ENCODE results near the gene TMEM41A.
A peak's percentile ranks its signal among the peaks of the same experiment; 100 is the strongest.

The TMEM41A gene

DNA sequence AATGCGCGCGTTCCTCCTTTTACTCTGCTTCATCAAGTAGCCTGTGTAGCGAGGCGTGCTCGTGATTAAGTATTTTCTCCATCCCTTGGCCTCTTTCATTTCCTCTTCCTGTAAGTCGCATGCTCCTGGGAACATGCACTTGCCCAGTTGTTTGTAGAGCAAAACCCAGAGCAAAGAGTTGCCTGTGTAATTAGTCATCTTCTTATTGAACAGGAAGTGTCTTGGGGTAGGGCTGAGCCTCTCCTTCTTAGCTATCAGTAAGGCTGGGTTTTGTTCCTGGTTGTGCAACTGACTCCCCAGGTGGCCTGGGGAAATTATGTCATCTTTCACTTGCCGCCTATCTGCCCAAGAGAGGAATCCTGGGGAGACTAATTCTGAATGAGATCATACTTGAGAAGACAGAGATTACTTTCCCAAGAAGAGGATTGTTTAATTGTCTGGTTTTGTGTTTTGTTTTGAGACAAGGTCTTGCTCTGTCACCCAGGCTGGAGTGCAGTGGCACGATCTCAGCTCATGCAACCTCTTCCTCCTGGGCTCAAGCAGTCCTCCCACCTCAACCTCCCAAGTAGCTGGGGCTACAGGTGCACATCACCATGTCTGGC lies 38.6 kb upstream of the TMEM41A start:
- H3K36me3 ChIP-seq (replicated peaks; ENCODE audit: low read depth, low read length) = no peaks in the 10 kb centered on the region
- no peaks in the 10 kb centered on the region for H3K79me2 ChIP-seq (ENCODE audit: low read length)
- H3K27ac ChIP-seq (ENCODE audit: low read length) = peak overlapping the region; percentile 91
- no peaks in the 10 kb centered on the region for H3K9me3 ChIP-seq (ENCODE audit: insufficient read depth, low read length)
- H4K20me1 ChIP-seq (ENCODE audit: insufficient read depth, low read length) = no peaks in the 10 kb centered on the region
- H2AFZ ChIP-seq (ENCODE audit: low read depth, low read length) = no peak overlapping the region
- peak overlapping the region; percentile 54 for H3K4me3 ChIP-seq (ENCODE audit: low read length)
- H3K4me2 ChIP-seq (ENCODE audit: low read length) = peak overlapping the region; percentile 70
- H3K27me3 ChIP-seq (ENCODE audit: low read depth, low read length) = no peaks in the 10 kb centered on the region
- H3K4me1 ChIP-seq (ENCODE audit: low read length) = peaks cover 18% of the 10 kb centered on the region
- TF ChIP-seq CTCF (IDR thresholded peaks at IDR 0.05; ENCODE audit: low read depth, low read length) (no peak), EZH2phosphoT487 (IDR thresholded peaks at IDR 0.05; ENCODE audit: low read depth) (no peak)
- H3K9ac ChIP-seq (ENCODE audit: low read length) = peak overlapping the region; percentile 54

DNA sequence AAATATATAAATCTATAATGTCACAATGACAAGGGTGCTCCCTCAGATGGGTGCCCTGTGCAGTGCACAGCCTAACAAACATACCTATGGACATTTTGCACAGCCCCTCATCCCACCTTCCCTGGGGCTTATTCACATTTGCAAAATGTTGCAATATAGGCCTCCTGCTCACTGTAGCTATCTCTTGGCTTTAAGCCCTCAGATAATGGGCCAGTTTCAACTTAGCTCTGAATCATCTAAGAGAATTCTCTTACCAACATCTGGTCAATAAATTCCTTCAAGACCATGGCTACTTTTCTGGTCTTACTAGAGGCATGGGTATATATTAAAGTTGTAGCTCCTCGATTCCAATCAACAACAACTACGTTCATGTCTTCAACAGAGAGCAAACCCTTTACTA lies 35.7 kb upstream of the TMEM41A start:
- Histone ChIP-seq H3K36me3 (replicated peaks; ENCODE audit: low read depth, low read length) (no peaks in the 10 kb centered on the region), H4K20me1 (ENCODE audit: insufficient read depth, low read length) (no peaks in the 10 kb centered on the region), H3K9me3 (ENCODE audit: insufficient read depth, low read length) (no peaks in the 10 kb centered on the region), H3K4me2 (ENCODE audit: low read length) (no peak overlapping the region), H3K4me1 (ENCODE audit: low read length) (peaks cover 18% of the 10 kb centered on the region), H3K79me2 (ENCODE audit: low read length) (no peaks in the 10 kb centered on the region), H3K27me3 (ENCODE audit: low read depth, low read length) (no peaks in the 10 kb centered on the region), H2AFZ (ENCODE audit: low read depth, low read length) (no peak overlapping the region), H3K4me3 (ENCODE audit: low read length) (no peak overlapping the region), H3K27ac (ENCODE audit: low read length) (no peak overlapping the region), H3K9ac (ENCODE audit: low read length) (no peak overlapping the region)
- TF ChIP-seq EZH2phosphoT487 (IDR thresholded peaks at IDR 0.05; ENCODE audit: low read depth) = no peak
- TF ChIP-seq CTCF (IDR thresholded peaks at IDR 0.05; ENCODE audit: low read depth, low read length) = no peak

GRCh38 chr3:185532901-185533300 lies 34.1 kb upstream of the TMEM41A start:
- TF ChIP-seq EZH2phosphoT487 (IDR thresholded peaks at IDR 0.05; ENCODE audit: low read depth) = no peak
- TF ChIP-seq CTCF (IDR thresholded peaks at IDR 0.05; ENCODE audit: low read depth, low read length) = no peak
- H3K4me3 ChIP-seq (ENCODE audit: low read length) = no peak overlapping the region
- H3K27ac ChIP-seq (ENCODE audit: low read length) = no peak overlapping the region
- no peak overlapping the region for H3K4me2 ChIP-seq (ENCODE audit: low read length)
- no peaks in the 10 kb centered on the region for H3K27me3 ChIP-seq (ENCODE audit: low read depth, low read length)
- no peaks in the 10 kb centered on the region for H3K79me2 ChIP-seq (ENCODE audit: low read length)
- peaks cover 12% of the 10 kb centered on the region for H3K4me1 ChIP-seq (ENCODE audit: low read length)
- H2AFZ ChIP-seq (ENCODE audit: low read depth, low read length) = no peak overlapping the region
- H4K20me1 ChIP-seq (ENCODE audit: insufficient read depth, low read length) = no peaks in the 10 kb centered on the region
- H3K36me3 ChIP-seq (replicated peaks; ENCODE audit: low read depth, low read length) = no peaks in the 10 kb centered on the region
- H3K9me3 ChIP-seq (ENCODE audit: insufficient read depth, low read length) = no peaks in the 10 kb centered on the region
- no peak overlapping the region for H3K9ac ChIP-seq (ENCODE audit: low read length)

GRCh38 chr3:185530856-185531255 lies 32.0 kb upstream of the TMEM41A start:
- no peak overlapping the region for H3K4me2 ChIP-seq (ENCODE audit: low read length)
- H3K27me3 ChIP-seq (ENCODE audit: low read depth, low read length) = no peaks in the 10 kb centered on the region
- TF ChIP-seq EZH2phosphoT487 (IDR thresholded peaks at IDR 0.05; ENCODE audit: low read depth) = no peak
- no peak for TF ChIP-seq CTCF (IDR thresholded peaks at IDR 0.05; ENCODE audit: low read depth, low read length)
- H2AFZ ChIP-seq (ENCODE audit: low read depth, low read length) = no peak overlapping the region
- H3K27ac ChIP-seq (ENCODE audit: low read length) = no peak overlapping the region
- no peaks in the 10 kb centered on the region for H3K79me2 ChIP-seq (ENCODE audit: low read length)
- H3K9ac ChIP-seq (ENCODE audit: low read length) = no peak overlapping the region
- no peak overlapping the region for H3K4me3 ChIP-seq (ENCODE audit: low read length)
- H3K9me3 ChIP-seq (ENCODE audit: insufficient read depth, low read length) = no peaks in the 10 kb centered on the region
- H3K36me3 ChIP-seq (replicated peaks; ENCODE audit: low read depth, low read length) = no peaks in the 10 kb centered on the region
- H3K4me1 ChIP-seq (ENCODE audit: low read length) = no peaks in the 10 kb centered on the region
- no peaks in the 10 kb centered on the region for H4K20me1 ChIP-seq (ENCODE audit: insufficient read depth, low read length)

Data from OCI-LY3 (cell line).